NCI-H1436 treated with DMSO at 0.1 percent for 48 hours (cell line): Measurements from ENCODE around the gene KCNMA1.

Source experiments
- DNase-seq: peaks from one replicate; lab custom pipeline; 2025; lab: John Stamatoyannopoulos, UW

The KCNMA1 gene

GRCh38 chr10:77293773-77294172, 343.8 kb downstream of the KCNMA1 start:
- no peak for DNase-seq

- DNase-seq: no peak
These were observed 344.3 kb downstream of the KCNMA1 start for GRCh38 chr10:77293347-77293746.

- no peak for DNase-seq
These were observed 345.8 kb downstream of the KCNMA1 start for GRCh38 chr10:77291596-77292505.

- DNase-seq: no peak
These were observed 347.0 kb downstream of the KCNMA1 start for GRCh38 chr10:77290528-77291155.

GRCh38 chr10:77289790-77290189, 347.8 kb downstream of the KCNMA1 start:
- no peak for DNase-seq

GRCh38 chr10:77289027-77289501, 348.5 kb downstream of the KCNMA1 start:
- no peak for DNase-seq

GRCh38 chr10:77287647-77288120, 349.9 kb downstream of the KCNMA1 start:
- DNase-seq: no peak

GRCh38 chr10:77286531-77287508, 350.8 kb downstream of the KCNMA1 start:
- no peak for DNase-seq

- DNase-seq: no peak
These were observed 352.0 kb downstream of the KCNMA1 start for GRCh38 chr10:77285529-77286182.

GRCh38 chr10:77284797-77285196, 352.8 kb downstream of the KCNMA1 start:
- DNase-seq: no peak

- no peak for DNase-seq
These were observed 354.3 kb downstream of the KCNMA1 start for GRCh38 chr10:77283326-77283725.

- DNase-seq: no peak
These were observed 355.4 kb downstream of the KCNMA1 start for GRCh38 chr10:77282163-77282562.

- no peak for DNase-seq
These were observed 355.9 kb downstream of the KCNMA1 start for GRCh38 chr10:77281719-77282118.

- DNase-seq: no peak
These were observed 358.4 kb downstream of the KCNMA1 start for GRCh38 chr10:77279207-77279606.

GRCh38 chr10:77274046-77274795, 363.4 kb downstream of the KCNMA1 start:
- no peak for DNase-seq

- DNase-seq: no peak
These were observed 368.4 kb downstream of the KCNMA1 start for GRCh38 chr10:77269163-77269562.

GRCh38 chr10:77268721-77269120, 368.9 kb downstream of the KCNMA1 start:
- no peak for DNase-seq

- peak; percentile 37 for DNase-seq
These were observed 369.6 kb downstream of the KCNMA1 start for GRCh38 chr10:77267703-77268675.

GRCh38 chr10:77266242-77266641, 371.4 kb downstream of the KCNMA1 start:
- DNase-seq: no peak
